HepG2 (cell line): ENCODE data around the gene SIRT5. TPM values are rescaled to one million over a fixed set of nuclear protein-coding genes. Genes with fewer than 3 reads are reported as not detected.

Experiments used
- ATAC-seq: fragments of 200-7000 bp; cut with Tn5 transposase; 3 replicates; pipeline ENCODE4 v1.9.1; 2020; ENCODE audit warnings: mild to moderate bottlenecking, moderate library complexity
- BruUV-seq: library from RNA; stranded (reverse); fragments of 400-500 nt; replicated peaks from 2 replicates; lab custom pipeline; 2021; lab: Mats Ljungman, UMichigan
- CTCF ChIA-PET: fragments of 300-600 bp; formaldehyde crosslinking; extraction: SDS; loops from one replicate; lab custom pipeline; 2021; ENCODE audit warnings: low total read pairs, inconsistent platforms, low intra/inter-chr PET ratio; lab: Yijun Ruan, JAX
- POLR2A ChIA-PET: fragments of 350-600 bp; sonication (Branson Sonifier 250); formaldehyde crosslinking; loops from one replicate; lab custom pipeline; 2020; ENCODE audit warnings: antibody characterized with exemption, inconsistent platforms; lab: Yijun Ruan, JAX
- DNase-seq: peaks from one replicate; pipeline ENCODE4 v3.0.0-alpha.2; 2015; ENCODE audit warnings: low spot score
- FAIRE-seq: peaks from 3 replicates; lab custom pipeline; 2011; peaks lifted over from hg19 to GRCh38; lab: Jason Lieb, UNC
- H2AFZ ChIP-seq: one replicate; pipeline ENCODE4 v1.6.1; 2011; ENCODE audit warnings: low read length, inconsistent platforms
- H3K27ac ChIP-seq: fragments of 300-600 bp; 3 replicates; pipeline ENCODE4 v1.8.0; 2011; ENCODE audit warnings: mixed run types, mild to moderate bottlenecking, mixed read lengths, low read length, inconsistent platforms; ENCODE audit not compliant: insufficient read depth; ENCODE audit errors: extremely low read length
- H3K27me3 ChIP-seq, 2 experiments: fragments of 200-600 bp in 1 of 2; 2 replicates in 1 of 2; 3 replicates in 1 of 2; pipeline versions ENCODE4 v1.6.0 to v1.8.0; 2011; ENCODE audit warnings: low read length in 2 of 2, mild to moderate bottlenecking in 2 of 2, moderate library complexity in 2 of 2, inconsistent platforms in 1 of 2; ENCODE audit not compliant: insufficient read depth in 2 of 2, control insufficient read depth in 1 of 2
- H3K36me3 ChIP-seq, 2 experiments: fragments of 200-600 bp in 1 of 2; replicated peaks in 1 of 2; 2 replicates in 1 of 2; 3 replicates in 1 of 2; pipeline versions ENCODE4 v1.5.1 to v1.8.0; 2011; ENCODE audit warnings: low read length in 2 of 2, inconsistent platforms in 1 of 2; ENCODE audit not compliant: insufficient read depth in 2 of 2, control insufficient read depth in 1 of 2
- H3K4me1 ChIP-seq: 2 replicates; pipeline ENCODE4 v1.5.1; 2012; ENCODE audit warnings: low read length, inconsistent platforms; ENCODE audit not compliant: insufficient read depth
- H3K4me2 ChIP-seq: 2 replicates; pipeline ENCODE4 v1.6.0; 2011; ENCODE audit warnings: low read depth, low read length, inconsistent platforms
- H3K4me3 ChIP-seq, 3 experiments: fragments of 200-600 bp in 1 of 3; sonication (generic), shearing (Covaris generic) in 1 of 3; replicated peaks in 1 of 3; 2 replicates each; pipeline ENCODE4 v1.5.1; 2011 to 2016; ENCODE audit warnings: low read length in 3 of 3, inconsistent platforms in 2 of 3, low read depth in 2 of 3, mild to moderate bottlenecking in 2 of 3, control low read depth in 1 of 3, mixed read lengths in 1 of 3; ENCODE audit not compliant: insufficient read depth in 1 of 3
- H3K79me2 ChIP-seq: one replicate; pipeline ENCODE4 v1.6.1; 2011; ENCODE audit warnings: low read length, inconsistent platforms; ENCODE audit not compliant: insufficient read depth
- H3K9ac ChIP-seq: 2 replicates; pipeline ENCODE4 v1.6.0; 2011; ENCODE audit warnings: mild to moderate bottlenecking, low read depth, low read length, inconsistent platforms; ENCODE audit not compliant: insufficient read depth
- H3K9me3 ChIP-seq: 2 replicates; pipeline ENCODE4 v1.5.1; 2012; ENCODE audit warnings: mild to moderate bottlenecking, low read length
- H4K20me1 ChIP-seq: 2 replicates; pipeline ENCODE4 v1.6.0; 2011; ENCODE audit warnings: inconsistent platforms, mild to moderate bottlenecking, low read length, moderate library complexity; ENCODE audit not compliant: insufficient read depth
- AKAP8 ChIP-seq: sonication (generic); formaldehyde crosslinking; IDR thresholded peaks from 2 replicates; pipeline ENCODE4 v1.5.1; 2020; ENCODE audit warnings: mild to moderate bottlenecking, missing genetic modification reagents
- ARNT ChIP-seq: fragments of 450-650 bp; IDR thresholded peaks from 2 replicates; pipeline ENCODE4 v1.6.1; 2017
- ASH2L ChIP-seq: fragments of 300-600, 200-600 bp; sonication (generic); IDR thresholded peaks from 2 replicates; pipeline ENCODE4 v1.7.0; 2017; ENCODE audit warnings: low read depth, mild to moderate bottlenecking, moderate library complexity, mixed read lengths, low read length; ENCODE audit not compliant: insufficient read length
- DNMT1 ChIP-seq: sonication (generic); formaldehyde crosslinking; IDR thresholded peaks from 2 replicates; pipeline ENCODE4 v1.5.1; 2020; ENCODE audit warnings: mild to moderate bottlenecking, missing genetic modification reagents
- HMGA1 ChIP-seq: sonication (generic); formaldehyde crosslinking; conservative IDR thresholded peaks from 2 replicates; pipeline ENCODE4 v1.4.0; 2020; ENCODE audit warnings: missing genetic modification reagents
- NFATC3 ChIP-seq: sonication (generic); formaldehyde crosslinking; IDR thresholded peaks from 2 replicates; pipeline ENCODE4 v1.5.1; 2020; ENCODE audit warnings: mild to moderate bottlenecking, missing genetic modification reagents
- SRSF4 ChIP-seq: fragments of 200-400 bp; formaldehyde crosslinking; IDR thresholded peaks from one replicate; pipeline ENCODE4 v1.6.1; 2018; ENCODE audit warnings: mild to moderate bottlenecking, low read depth, low read length, moderate library complexity; ENCODE audit not compliant: poor library complexity, severe bottlenecking
- ZNF101 ChIP-seq: sonication (generic); formaldehyde crosslinking; IDR thresholded peaks from 2 replicates; pipeline ENCODE4 v1.4.0; 2020; ENCODE audit warnings: mild to moderate bottlenecking, low read depth, missing genetic modification reagents, borderline replicate concordance
- ZNF142 ChIP-seq: sonication (generic); formaldehyde crosslinking; IDR thresholded peaks from 2 replicates; pipeline ENCODE4 v1.4.0; 2020; ENCODE audit warnings: missing genetic modification reagents
- ZNF251 ChIP-seq: sonication (generic); formaldehyde crosslinking; IDR thresholded peaks from 2 replicates; pipeline ENCODE4 v1.9.0; 2021; ENCODE audit warnings: mild to moderate bottlenecking, missing genetic modification reagents
- ZNF281 ChIP-seq: sonication (generic); formaldehyde crosslinking; IDR thresholded peaks from 2 replicates; pipeline ENCODE4 v1.4.0; 2020; ENCODE audit warnings: missing genetic modification reagents, borderline replicate concordance
- ZNF737 ChIP-seq: sonication (generic); formaldehyde crosslinking; IDR thresholded peaks from 2 replicates; pipeline ENCODE4 v1.5.0; 2020; ENCODE audit warnings: missing genetic modification reagents, mild to moderate bottlenecking, borderline replicate concordance
- ZNF788 ChIP-seq: sonication (generic); formaldehyde crosslinking; IDR thresholded peaks from 2 replicates; pipeline ENCODE4 v1.5.0; 2020; ENCODE audit warnings: mild to moderate bottlenecking, missing genetic modification reagents, borderline replicate concordance
- WGBS: methylation state at CpG from one replicate; pipeline ENCODE4 v1.1.6; 2017; ENCODE audit warnings: low lambda C conversion rate; 5-methylcytosine and 5-hydroxymethylcytosine counted together
- in situ Hi-C: cut with HindIII; loops from 2 replicates; pipeline ENCODE4 v1.10.0; 2017; ENCODE audit warnings: low pct_unique_long_range_greater_than_20kb; ENCODE audit not compliant: extremely low pct_ligation_motif_present
- intact Hi-C: fragments of 100-400 bp; cut with micrococcal nuclease; formaldehyde crosslinking; loops from one replicate; pipeline ENCODE4 v1.10.0; 2022; ENCODE audit not compliant: unreplicated experiment
- polyA plus RNA-seq, 8 experiments: library from polyadenylated mRNA; depleted of rRNA in 3 of 8; stranded (reverse) in 7 of 8; unstranded in 1 of 8; fragments of >200 nt; fragmentation: Illumina TruSeq in 4 of 8; extraction: Trizol in 4 of 8; gene quantifications; 2 replicates each; pipeline versions ENCODE4 v1.2.1 to v1.2.3, GENCODE V29; 2011 to 2016; ENCODE audit warnings: low read depth in 4 of 8, missing spikeins in 1 of 8, mixed read lengths in 1 of 8; ENCODE audit not compliant: insufficient read depth in 1 of 8
- total RNA-seq, 5 experiments: library from RNA; depleted of rRNA; stranded (reverse); fragments of >200 nt; fragmentation: Illumina TruSeq; extraction: Trizol; gene quantifications; 2 replicates each; pipeline ENCODE4 v1.2.3, GENCODE V29; 2016; ENCODE audit warnings: low read depth in 1 of 5

Gene SIRT5
- total and polyA plus RNA-seq, 2 of the 13 experiments (the other 11 are each of a cell fraction or from before 2014, with no cell fraction given): 14.1 to 16.6 TPM

GRCh38 chr6:13614926-13615791 is 40.8 kb downstream of the SIRT5 start, which contains the start of gene NOL7:
Gene NOL7 (plus strand): TSS chr6:13615335. CDS start chr6:13615359, 24 bp downstream.
- no TSS peak for BruUV-seq
- Histone ChIP-seq H3K9me3 (no peaks in the 10 kb centered on the region), H3K79me2 (peaks cover 43% of the 10 kb centered on the region), H4K20me1 (peaks cover 17% of the 10 kb centered on the region), H2AFZ (no peak within 1 kb of the TSS), H3K9ac (peak within 1 kb of the TSS; percentile 97), H3K4me2 (peak within 1 kb of the TSS; percentile 91), H3K27ac (peak within 1 kb of the TSS; percentile 91), H3K36me3 (peaks cover 8 to 34% of the 10 kb centered on the region in 2 experiments; a peak in 3 of 5 replicates), H3K4me3 (peak within 1 kb of the TSS; percentile 89 to 97 (median 93)), H3K4me1 (peaks cover 35% of the 10 kb centered on the region), H3K27me3 (no peaks in the 10 kb centered on the region; a peak in 1 of 5 replicates)
- FAIRE-seq (peak; percentile 78), ATAC-seq (peak; percentile 92), DNase-seq (peak; percentile 97)
- 1% methylated on average over 34 of the region's 85 CpGs for WGBS
- intact Hi-C loops: loop anchor here (1.0 to 5.0 kb wide), 6 partner anchors 10 to 278 kb away; partner anchors contain the start of genes GFOD1 and RANBP9
- in situ Hi-C loops: loop anchor here (5.0 kb wide), 2 partner anchors 38 to 92 kb away; no protein-coding TSS in a partner anchor
- CTCF ChIA-PET: interaction anchor here (1.2 kb wide), 1 partner anchor 10 kb away, joined by 6 read pairs; no protein-coding TSS in a partner anchor
- POLR2A ChIA-PET: interaction anchor here (0.6 to 5.3 kb wide), 28 partner anchors 9 to 1630 kb away, joined by 3 to 175 read pairs (median 5); partner anchors contain the start of genes GFOD1, MCUR1, RANBP9 and SIRT5
- TF ChIP-seq DNMT1 (CRISPR knock-in tag) (peak; percentile 98), ZNF281 (CRISPR knock-in tag) (peak; percentile 20; the same call in 1 of the 2 replicates), NFATC3 (CRISPR knock-in tag) (no peak; the same call in 1 of the 2 replicates), HMGA1 (CRISPR knock-in tag) (no peak), ARNT (no peak), ZNF788 (CRISPR knock-in tag) (peak; percentile 94), ZNF737 (CRISPR knock-in tag) (peak; percentile 10; the same call in 1 of the 2 replicates), ZNF142 (CRISPR knock-in tag) (peak; percentile 94), ZNF101 (CRISPR knock-in tag) (peak; percentile 47; the same call in 1 of the 2 replicates), SRSF4 (peak; percentile 90), ASH2L (peak; percentile 99), AKAP8 (CRISPR knock-in tag) (peak; percentile 96), ZNF251 (CRISPR knock-in tag) (no peak)
